ENCODE data around the gene NAV2. TPM values are rescaled to one million over a fixed set of nuclear protein-coding genes. Genes with fewer than 3 reads are reported as not detected.
A peak's percentile ranks its signal among the peaks of the same experiment; 100 is the strongest.
"Not testable (repeated sequence)": the region's sequence is repeated elsewhere in the genome, so short reads cannot be mapped to it uniquely, and the experiment has no call there.

NAV2 gene
- total RNA-seq, 4 donors from 2014 or later, result 9.1 to 34.7 (median 22.2) TPM

DNA sequence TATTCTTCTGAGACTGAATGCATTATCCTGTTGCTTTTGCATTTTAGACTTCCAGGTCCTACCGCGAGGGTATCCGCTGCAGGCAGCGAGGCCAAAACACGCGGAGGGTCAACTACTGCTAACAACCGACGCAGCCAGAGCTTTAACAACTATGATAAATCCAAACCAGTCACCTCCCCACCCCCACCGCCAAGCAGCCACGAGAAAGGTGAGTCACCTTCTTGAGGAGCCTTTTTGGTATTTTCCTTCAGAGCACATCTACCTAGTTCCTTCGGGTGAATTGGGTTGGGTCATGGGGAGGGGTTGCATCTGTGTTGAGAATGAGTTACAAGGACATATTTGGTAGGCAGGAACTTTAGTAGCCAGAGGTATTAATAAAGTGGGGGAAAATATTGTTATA, 179.8 kb downstream of the NAV2 start:
- H3K27ac ChIP-seq, result no peak overlapping the region
- WGBS, result 90% methylated on average over 11 of the region's 11 CpGs
- H3K9me3 ChIP-seq, result no peaks in the 10 kb centered on the region
- DNase-seq (ENCODE audit: low spot score in 2 of 2), result no peak
- H3K4me3 ChIP-seq, result no peak overlapping the region
- TF ChIP-seq EP300 (IDR thresholded peaks at IDR 0.05) (no peak), POLR2AphosphoS5 (IDR thresholded peaks at IDR 0.05) (no peak), POLR2A (IDR thresholded peaks at IDR 0.05) (no peak)
- TF ChIP-seq, protein P1, sequence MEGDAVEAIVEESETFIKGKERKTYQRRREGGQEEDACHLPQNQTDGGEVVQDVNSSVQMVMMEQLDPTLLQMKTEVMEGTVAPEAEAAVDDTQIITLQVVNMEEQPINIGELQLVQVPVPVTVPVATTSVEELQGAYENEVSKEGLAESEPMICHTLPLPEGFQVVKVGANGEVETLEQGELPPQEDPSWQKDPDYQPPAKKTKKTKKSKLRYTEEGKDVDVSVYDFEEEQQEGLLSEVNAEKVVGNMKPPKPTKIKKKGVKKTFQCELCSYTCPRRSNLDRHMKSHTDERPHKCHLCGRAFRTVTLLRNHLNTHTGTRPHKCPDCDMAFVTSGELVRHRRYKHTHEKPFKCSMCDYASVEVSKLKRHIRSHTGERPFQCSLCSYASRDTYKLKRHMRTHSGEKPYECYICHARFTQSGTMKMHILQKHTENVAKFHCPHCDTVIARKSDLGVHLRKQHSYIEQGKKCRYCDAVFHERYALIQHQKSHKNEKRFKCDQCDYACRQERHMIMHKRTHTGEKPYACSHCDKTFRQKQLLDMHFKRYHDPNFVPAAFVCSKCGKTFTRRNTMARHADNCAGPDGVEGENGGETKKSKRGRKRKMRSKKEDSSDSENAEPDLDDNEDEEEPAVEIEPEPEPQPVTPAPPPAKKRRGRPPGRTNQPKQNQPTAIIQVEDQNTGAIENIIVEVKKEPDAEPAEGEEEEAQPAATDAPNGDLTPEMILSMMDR (IDR thresholded peaks at IDR 0.05), result no peak
- no peaks in the 10 kb centered on the region for H3K36me3 ChIP-seq
- no peaks in the 10 kb centered on the region for H3K27me3 ChIP-seq
- no peaks in the 10 kb centered on the region for H3K4me1 ChIP-seq

DNA sequence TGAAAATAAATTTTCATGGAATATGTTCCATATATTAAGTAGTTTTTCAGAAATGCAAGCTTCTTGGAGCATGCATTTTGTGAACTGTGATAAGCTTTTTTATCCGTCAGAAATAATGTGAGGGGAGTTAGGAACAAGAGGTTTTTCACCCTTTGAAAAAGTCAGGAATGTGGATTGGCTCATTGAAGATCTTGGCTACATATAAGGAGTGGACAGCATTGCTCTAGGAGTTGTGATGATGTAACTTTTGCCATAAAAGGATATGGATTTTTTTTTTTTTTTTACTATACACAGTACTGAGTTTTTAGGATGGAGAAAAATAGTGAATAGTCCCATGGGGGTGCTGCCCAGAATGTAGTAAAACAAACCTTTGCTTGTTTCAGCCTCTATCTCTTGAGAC, 180.2 kb downstream of the NAV2 start:
- H3K36me3 ChIP-seq, result no peaks in the 10 kb centered on the region
- no peak overlapping the region for H3K27ac ChIP-seq
- TF ChIP-seq, protein P1 (IDR thresholded peaks at IDR 0.05), result no peak
- TF ChIP-seq EP300 (IDR thresholded peaks at IDR 0.05), result no peak
- no peak for TF ChIP-seq POLR2AphosphoS5 (IDR thresholded peaks at IDR 0.05)
- no peak for TF ChIP-seq POLR2A (IDR thresholded peaks at IDR 0.05)
- H3K27me3 ChIP-seq, result no peaks in the 10 kb centered on the region
- no peaks in the 10 kb centered on the region for H3K9me3 ChIP-seq
- DNase-seq (ENCODE audit: low spot score in 2 of 2), result no peak
- 93% methylated on average over 1 of the region's 1 CpG for WGBS
- H3K4me3 ChIP-seq, result no peak overlapping the region
- H3K4me1 ChIP-seq, result no peaks in the 10 kb centered on the region

DNA sequence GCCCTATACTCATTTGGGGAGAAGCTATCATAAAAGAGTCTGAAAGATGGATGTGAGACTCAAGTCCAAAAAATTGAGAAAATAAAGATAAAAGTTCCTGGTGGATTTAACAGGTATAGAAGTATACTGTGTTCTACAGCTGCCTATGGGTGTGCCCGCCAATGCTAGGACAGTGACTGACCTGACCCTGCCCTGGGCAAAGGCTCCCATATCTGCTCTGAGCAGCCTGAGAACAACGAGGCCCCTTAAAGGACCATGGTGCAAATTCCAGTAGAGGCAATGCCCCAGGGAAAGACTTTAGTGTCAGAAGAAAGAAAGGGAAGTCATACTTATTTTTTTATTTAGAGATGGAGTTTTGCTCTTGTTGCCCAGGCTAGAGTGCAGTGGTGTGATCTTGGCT, 181.8 kb downstream of the NAV2 start:
- no peak overlapping the region for H3K27ac ChIP-seq
- no peaks in the 10 kb centered on the region for H3K4me1 ChIP-seq
- no peak for DNase-seq (ENCODE audit: low spot score in 2 of 2)
- TF ChIP-seq POLR2AphosphoS5 (IDR thresholded peaks at IDR 0.05) (no peak), POLR2A (IDR thresholded peaks at IDR 0.05) (no peak), EP300 (IDR thresholded peaks at IDR 0.05) (no peak)
- TF ChIP-seq, protein P1 (IDR thresholded peaks at IDR 0.05), result no peak
- no peak overlapping the region for H3K4me3 ChIP-seq
- H3K36me3 ChIP-seq, result no peaks in the 10 kb centered on the region
- H3K9me3 ChIP-seq, result no peaks in the 10 kb centered on the region
- H3K27me3 ChIP-seq, result no peaks in the 10 kb centered on the region
- 80% methylated on average over 2 of the region's 2 CpGs for WGBS

DNA sequence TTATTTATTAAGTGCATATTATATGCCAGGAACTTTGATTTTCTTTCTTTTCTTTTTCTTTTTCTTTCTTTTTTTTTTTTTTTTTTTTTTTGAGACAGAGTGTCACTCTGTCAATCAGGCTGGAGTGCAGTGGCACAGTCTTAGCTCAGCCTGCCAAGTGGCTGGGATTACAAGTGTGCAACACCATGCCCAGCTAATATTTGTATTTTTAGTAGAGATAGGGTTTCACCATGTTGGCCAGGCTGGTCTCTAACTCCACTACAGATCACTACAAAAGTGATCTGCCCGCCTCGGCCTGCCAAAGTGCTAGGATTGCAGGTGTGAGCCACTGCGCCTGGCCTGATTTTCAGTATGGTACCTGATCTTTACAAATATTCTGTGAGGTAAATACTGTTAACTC, 182.4 kb downstream of the NAV2 start:
- not testable (repeated sequence) for H3K27me3 ChIP-seq; H3K4me3 ChIP-seq; H3K27ac ChIP-seq; DNase-seq (ENCODE audit: low spot score in 2 of 2); H3K4me1 ChIP-seq; H3K36me3 ChIP-seq; H3K9me3 ChIP-seq
- 98% methylated on average over 3 of the region's 3 CpGs for WGBS

- DNase-seq (ENCODE audit: low spot score in 2 of 2), result no peak
- 76% methylated on average over 5 of the region's 5 CpGs for whole genome bisulfite sequencing
- Histone ChIP-seq H3K27ac (no peak overlapping the region), H3K4me1 (no peaks in the 10 kb centered on the region), H3K4me3 (no peak overlapping the region), H3K27me3 (no peaks in the 10 kb centered on the region), H3K9me3 (no peaks in the 10 kb centered on the region), H3K36me3 (no peaks in the 10 kb centered on the region)
- no peak for TF ChIP-seq EP300 (IDR thresholded peaks at IDR 0.05)
- TF ChIP-seq POLR2A (IDR thresholded peaks at IDR 0.05), result no peak
- TF ChIP-seq, protein P1 (IDR thresholded peaks at IDR 0.05), result no peak
- no peak for TF ChIP-seq POLR2AphosphoS5 (IDR thresholded peaks at IDR 0.05)
Measured at GRCh38 chr11:19895776-19896175, 183.1 kb downstream of the NAV2 start.

DNA sequence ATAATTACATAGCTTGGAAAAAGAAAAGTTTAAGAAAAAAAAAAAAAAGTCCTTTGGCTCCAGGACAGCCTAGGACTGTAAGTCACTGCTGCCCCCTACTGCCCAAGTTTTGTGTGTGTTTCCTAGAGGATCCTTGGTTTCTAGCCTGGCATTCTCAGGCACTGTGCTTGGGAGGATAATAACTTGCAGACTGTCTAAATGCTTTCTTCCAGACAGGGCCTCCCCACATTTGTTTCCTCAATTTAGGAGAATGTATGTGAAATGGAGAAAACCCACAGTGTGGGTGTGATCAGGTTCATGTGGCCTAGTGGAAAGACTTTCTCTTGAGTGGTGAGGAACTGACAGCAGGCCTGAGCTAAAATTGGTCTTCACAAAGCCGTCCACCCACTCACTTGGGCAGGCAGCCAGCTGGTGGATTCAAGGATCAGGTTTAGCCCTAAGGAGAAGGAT, 191.0 kb downstream of the NAV2 start:
- Histone ChIP-seq H3K4me3 (no peak overlapping the region), H3K4me1 (no peaks in the 10 kb centered on the region), H3K9me3 (no peaks in the 10 kb centered on the region), H3K27ac (no peak overlapping the region), H3K36me3 (no peaks in the 10 kb centered on the region), H3K27me3 (no peaks in the 10 kb centered on the region)
- no peak for DNase-seq (ENCODE audit: low spot score in 2 of 2)
- TF ChIP-seq POLR2AphosphoS5 (IDR thresholded peaks at IDR 0.05), result no peak
- TF ChIP-seq, protein P1 (IDR thresholded peaks at IDR 0.05), result peak; percentile 61 to 72
- WGBS, result 5% methylated on average over 1 of the region's 1 CpG
